Astrocyte (in vitro differentiated cells and primary cell): ENCODE measurements around the gene NEBL. TPM values are rescaled to one million over a fixed set of nuclear protein-coding genes. Genes with fewer than 3 reads are reported as not detected.
A peak's percentile ranks its signal among the peaks of the same experiment; 100 is the strongest.

Experiments used
- DNase-seq: peaks from one replicate; pipeline ENCODE4 v3.0.0-alpha.2; 2010; ENCODE audit warnings: low read depth
- FAIRE-seq: peaks from 2 replicates; lab custom pipeline; 2011; peaks lifted over from hg19 to GRCh38; lab: Jason Lieb, UNC
- H2AFZ ChIP-seq: 2 replicates; pipeline ENCODE4 v1.6.0; 2012; ENCODE audit warnings: low read depth, low read length, inconsistent platforms
- H3K27ac ChIP-seq: 2 replicates; pipeline ENCODE4 v1.5.1; 2011; ENCODE audit warnings: low read depth, low read length, inconsistent platforms
- H3K27me3 ChIP-seq: 2 replicates; pipeline ENCODE4 v1.6.0; 2011; ENCODE audit warnings: low read length, inconsistent platforms; ENCODE audit not compliant: insufficient read depth
- H3K36me3 ChIP-seq: 2 replicates; pipeline ENCODE4 v1.5.1; 2011; ENCODE audit warnings: low read length, inconsistent platforms; ENCODE audit not compliant: insufficient read depth
- H3K4me1 ChIP-seq: 2 replicates; pipeline ENCODE4 v1.5.1; 2011; ENCODE audit warnings: low read length, inconsistent platforms; ENCODE audit not compliant: insufficient read depth
- H3K4me2 ChIP-seq: 2 replicates; pipeline ENCODE4 v1.6.0; 2012; ENCODE audit warnings: low read length, inconsistent platforms
- H3K4me3 ChIP-seq: 2 replicates; pipeline ENCODE4 v1.5.1; 2011; ENCODE audit warnings: low read depth, mild to moderate bottlenecking, low read length, inconsistent platforms; ENCODE audit not compliant: insufficient read depth
- H3K79me2 ChIP-seq: 2 replicates; pipeline ENCODE4 v1.6.0; 2012; ENCODE audit warnings: mild to moderate bottlenecking, low read length, inconsistent platforms; ENCODE audit not compliant: insufficient read depth
- H3K9ac ChIP-seq: 2 replicates; pipeline ENCODE4 v1.6.0; 2012; ENCODE audit warnings: mild to moderate bottlenecking, low read length, inconsistent platforms
- H3K9me3 ChIP-seq: 2 replicates; pipeline ENCODE4 v1.5.1; 2012; ENCODE audit warnings: low read depth, mild to moderate bottlenecking, low read length, inconsistent platforms; ENCODE audit not compliant: insufficient read depth
- H4K20me1 ChIP-seq: 2 replicates; pipeline ENCODE4 v1.6.0; 2012; ENCODE audit warnings: low read length, inconsistent platforms; ENCODE audit not compliant: insufficient read depth
- H3K27ac Mint-ChIP-seq: one replicate; pipeline ENCODE4 v1.8.0; 2021; ENCODE audit warnings: mild to moderate bottlenecking, mixed read lengths; ENCODE audit not compliant: unreplicated experiment
- H3K27me3 Mint-ChIP-seq: one replicate; pipeline ENCODE4 v1.8.0; 2021; ENCODE audit warnings: low read depth, mixed read lengths; ENCODE audit not compliant: unreplicated experiment
- H3K36me3 Mint-ChIP-seq: one replicate; pipeline ENCODE4 v1.8.0; 2021; ENCODE audit warnings: low read depth, mixed read lengths; ENCODE audit not compliant: unreplicated experiment
- H3K4me1 Mint-ChIP-seq: one replicate; pipeline ENCODE4 v1.8.0; 2021; ENCODE audit warnings: low read depth, mixed read lengths; ENCODE audit not compliant: unreplicated experiment
- H3K4me3 Mint-ChIP-seq: one replicate; pipeline ENCODE4 v1.8.0; 2021; ENCODE audit warnings: mild to moderate bottlenecking, moderate library complexity, mixed read lengths; ENCODE audit not compliant: unreplicated experiment
- H3K9me3 Mint-ChIP-seq: one replicate; pipeline ENCODE4 v1.8.0; 2021; ENCODE audit warnings: mild to moderate bottlenecking, mixed read lengths; ENCODE audit not compliant: unreplicated experiment
- EZH2 ChIP-seq: IDR thresholded peaks from 2 replicates; pipeline ENCODE4 v1.6.1; 2012; ENCODE audit warnings: mild to moderate bottlenecking, low read length, inconsistent platforms; ENCODE audit not compliant: insufficient read depth
- total RNA-seq: library from RNA; stranded (reverse); gene quantifications from 2 replicates; pipeline ENCODE4 v1.2.1, GENCODE V29; 2021
- TF ChIP-seq, protein P1 (sequence below): IDR thresholded peaks from 2 replicates; pipeline ENCODE4 v1.5.1; 2011; ENCODE audit warnings: low read depth, mild to moderate bottlenecking, inconsistent platforms, low read length, moderate library complexity; ENCODE audit not compliant: insufficient read depth

Gene NEBL
- total RNA-seq, 1 donor from 2014 or later: 6.0 TPM

DNA sequence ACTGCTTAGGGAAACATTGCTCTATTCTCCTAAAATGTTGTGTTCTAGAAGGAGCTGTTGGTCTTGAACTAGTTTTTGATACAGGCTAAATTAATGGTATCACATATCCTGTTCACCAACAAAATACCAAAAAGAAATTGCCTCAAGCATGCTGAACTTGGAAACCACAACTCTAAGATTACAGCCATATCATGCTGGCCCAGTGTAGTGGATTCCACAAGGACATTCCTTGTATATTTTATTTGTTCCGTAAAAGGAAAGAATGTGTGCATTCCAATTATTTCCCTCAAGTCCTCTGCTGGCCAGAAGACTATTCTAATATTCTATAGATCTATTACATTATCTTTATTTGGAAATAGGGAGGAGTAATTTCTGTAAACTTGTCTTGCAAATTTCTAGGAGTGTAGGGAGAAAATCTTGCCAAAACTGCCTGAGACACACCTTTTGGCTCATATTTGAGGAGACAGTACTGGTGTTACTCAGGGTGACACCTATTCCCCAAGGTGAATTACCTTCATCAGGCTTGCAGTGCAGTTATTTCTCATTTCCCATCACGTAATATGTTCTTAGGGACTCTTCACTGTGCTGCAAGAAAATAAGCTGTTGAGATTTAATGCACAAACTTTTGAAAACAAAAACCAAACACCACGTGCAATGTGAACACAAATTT lies 1.9 kb upstream of the NEBL start:
- Histone ChIP-seq H3K4me1 (no peaks in the 10 kb centered on the region), H3K9ac (no peak overlapping the region), H3K9me3 (no peaks in the 10 kb centered on the region), H3K36me3 (no peaks in the 10 kb centered on the region), H3K79me2 (no peaks in the 10 kb centered on the region), H3K4me3 (no peak overlapping the region), H2AFZ (no peak overlapping the region), H3K27me3 (no peaks in the 10 kb centered on the region), H4K20me1 (no peaks in the 10 kb centered on the region), H3K27ac (no peak overlapping the region), H3K4me2 (no peak overlapping the region)
- H3K4me1 Mint-ChIP-seq: peaks cover 9% of the 10 kb centered on the region
- TF ChIP-seq, protein P1, sequence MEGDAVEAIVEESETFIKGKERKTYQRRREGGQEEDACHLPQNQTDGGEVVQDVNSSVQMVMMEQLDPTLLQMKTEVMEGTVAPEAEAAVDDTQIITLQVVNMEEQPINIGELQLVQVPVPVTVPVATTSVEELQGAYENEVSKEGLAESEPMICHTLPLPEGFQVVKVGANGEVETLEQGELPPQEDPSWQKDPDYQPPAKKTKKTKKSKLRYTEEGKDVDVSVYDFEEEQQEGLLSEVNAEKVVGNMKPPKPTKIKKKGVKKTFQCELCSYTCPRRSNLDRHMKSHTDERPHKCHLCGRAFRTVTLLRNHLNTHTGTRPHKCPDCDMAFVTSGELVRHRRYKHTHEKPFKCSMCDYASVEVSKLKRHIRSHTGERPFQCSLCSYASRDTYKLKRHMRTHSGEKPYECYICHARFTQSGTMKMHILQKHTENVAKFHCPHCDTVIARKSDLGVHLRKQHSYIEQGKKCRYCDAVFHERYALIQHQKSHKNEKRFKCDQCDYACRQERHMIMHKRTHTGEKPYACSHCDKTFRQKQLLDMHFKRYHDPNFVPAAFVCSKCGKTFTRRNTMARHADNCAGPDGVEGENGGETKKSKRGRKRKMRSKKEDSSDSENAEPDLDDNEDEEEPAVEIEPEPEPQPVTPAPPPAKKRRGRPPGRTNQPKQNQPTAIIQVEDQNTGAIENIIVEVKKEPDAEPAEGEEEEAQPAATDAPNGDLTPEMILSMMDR: no peak
- TF ChIP-seq EZH2: no peak
- H3K27ac Mint-ChIP-seq: peak overlapping the region; percentile 90
- H3K27me3 Mint-ChIP-seq: no peaks in the 10 kb centered on the region
- H3K36me3 Mint-ChIP-seq: no peaks in the 10 kb centered on the region
- FAIRE-seq (peak; percentile 34), DNase-seq (peak; percentile 78)
- H3K9me3 Mint-ChIP-seq: no peaks in the 10 kb centered on the region
- no peak overlapping the region for H3K4me3 Mint-ChIP-seq

DNA sequence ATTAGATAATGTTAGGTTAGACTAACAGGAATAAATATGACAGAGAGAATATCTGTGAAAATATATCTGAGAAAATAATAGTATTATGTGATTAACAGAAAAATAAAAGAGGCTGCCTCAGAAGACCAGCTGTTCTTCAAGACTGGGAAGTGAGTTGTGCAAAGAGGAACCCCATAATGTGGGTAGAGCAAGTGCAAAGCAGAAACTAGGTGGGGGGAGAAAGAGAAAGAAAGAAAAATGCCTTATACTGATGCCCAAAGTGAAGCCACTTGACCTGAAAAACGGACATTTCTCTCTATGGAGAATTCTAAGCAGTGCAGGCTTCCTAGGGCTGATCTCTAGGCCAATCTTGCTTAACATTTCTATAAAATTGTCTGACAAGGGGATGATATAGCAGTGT lies 3.8 kb downstream of the NEBL start:
- H3K27ac Mint-ChIP-seq: no peak overlapping the region
- no peaks in the 10 kb centered on the region for H3K27me3 Mint-ChIP-seq
- H3K4me2 ChIP-seq: no peak overlapping the region
- H3K27me3 ChIP-seq: no peaks in the 10 kb centered on the region
- H4K20me1 ChIP-seq: no peaks in the 10 kb centered on the region
- no peak overlapping the region for H3K4me3 Mint-ChIP-seq
- no peaks in the 10 kb centered on the region for H3K79me2 ChIP-seq
- no peaks in the 10 kb centered on the region for H3K9me3 ChIP-seq
- H3K9me3 Mint-ChIP-seq: no peaks in the 10 kb centered on the region
- H3K4me1 Mint-ChIP-seq: peaks cover 33% of the 10 kb centered on the region
- TF ChIP-seq EZH2: no peak
- TF ChIP-seq, protein P1: no peak
- H3K36me3 Mint-ChIP-seq: no peaks in the 10 kb centered on the region
- DNase-seq: no peak
- no peak overlapping the region for H3K9ac ChIP-seq
- no peak for FAIRE-seq
- H3K4me1 ChIP-seq: peaks cover 15% of the 10 kb centered on the region
- no peak overlapping the region for H3K4me3 ChIP-seq
- no peak overlapping the region for H2AFZ ChIP-seq
- H3K27ac ChIP-seq: no peak overlapping the region
- no peaks in the 10 kb centered on the region for H3K36me3 ChIP-seq

DNA sequence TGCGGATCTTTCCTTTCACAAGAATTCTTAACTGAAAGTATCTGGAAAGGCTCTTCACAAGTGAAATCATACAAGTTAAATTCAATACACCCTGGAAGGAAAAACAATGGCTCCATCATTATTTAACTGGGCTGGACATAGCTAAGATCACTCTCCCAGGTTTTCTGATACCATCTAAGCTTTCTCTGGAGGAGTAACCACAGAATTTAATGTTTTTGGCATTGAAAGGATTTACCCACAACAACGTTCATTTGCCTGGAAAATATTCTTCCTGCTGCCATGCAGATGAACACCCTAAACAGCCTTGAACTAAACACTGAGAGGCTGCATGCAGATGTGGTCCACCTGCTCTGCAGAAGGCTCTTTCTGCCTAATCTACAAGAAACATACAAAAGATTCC lies 4.3 kb downstream of the NEBL start:
- Histone ChIP-seq H3K36me3 (no peaks in the 10 kb centered on the region), H3K9ac (no peak overlapping the region), H3K4me1 (peaks cover 15% of the 10 kb centered on the region), H3K27ac (no peak overlapping the region), H3K9me3 (no peaks in the 10 kb centered on the region), H3K79me2 (no peaks in the 10 kb centered on the region), H3K4me3 (no peak overlapping the region), H4K20me1 (no peaks in the 10 kb centered on the region), H2AFZ (no peak overlapping the region), H3K27me3 (no peaks in the 10 kb centered on the region), H3K4me2 (no peak overlapping the region)
- H3K27ac Mint-ChIP-seq: peak overlapping the region; percentile 67
- H3K27me3 Mint-ChIP-seq: no peaks in the 10 kb centered on the region
- peaks cover 32% of the 10 kb centered on the region for H3K4me1 Mint-ChIP-seq
- H3K36me3 Mint-ChIP-seq: no peaks in the 10 kb centered on the region
- TF ChIP-seq EZH2: no peak
- TF ChIP-seq, protein P1: no peak
- peak; percentile 52 for DNase-seq
- FAIRE-seq: no peak
- H3K9me3 Mint-ChIP-seq: no peaks in the 10 kb centered on the region
- H3K4me3 Mint-ChIP-seq: no peak overlapping the region
